ENCODE data around the gene PPP1R16B. TPM values are rescaled to one million over a fixed set of nuclear protein-coding genes. Genes with fewer than 3 reads are reported as not detected.

Gene PPP1R16B
- total RNA-seq, 2 experiments from 2014 or later, result 87.6 to 91.1 TPM

DNA sequence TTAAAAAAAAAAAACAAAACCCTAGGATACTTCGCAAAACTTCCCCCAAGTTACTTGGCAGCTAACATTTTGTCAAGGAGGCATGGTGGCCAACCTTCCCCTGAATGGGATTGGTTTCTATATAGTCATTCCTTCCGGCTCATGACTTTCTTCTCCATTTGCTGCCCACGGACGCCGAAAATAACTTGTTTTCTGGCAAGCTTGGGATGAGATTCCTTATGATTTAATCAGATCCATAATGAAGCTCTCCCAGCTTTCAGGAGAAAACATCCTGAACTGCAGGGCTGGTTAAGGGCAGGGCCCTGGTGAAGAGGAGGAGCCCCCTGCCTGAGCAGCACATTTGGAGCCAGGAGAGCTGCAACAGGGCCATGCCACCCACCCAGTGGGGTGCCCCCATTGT lies 49.9 kb downstream of the PPP1R16B start:
- Mint-ChIP-seq H3K4me3 (no peak overlapping the region), H3K36me3 (ENCODE audit: low read depth) (peaks cover 36% of the 10 kb centered on the region), H3K27ac (no peak overlapping the region), H3K4me1 (ENCODE audit: low read depth) (peaks cover 82% of the 10 kb centered on the region), H3K9me3 (no peaks in the 10 kb centered on the region), H3K27me3 (no peaks in the 10 kb centered on the region)
- no peak for DNase-seq
- intact Hi-C loops (cut with DNase I, micrococcal nuclease), result no loop called here
- Histone ChIP-seq H3K4me3 (ENCODE audit: low read length) (no peak overlapping the region), H3K36me3 (ENCODE audit: insufficient read depth, low read length) (peaks cover 4% of the 10 kb centered on the region), H3K27ac (ENCODE audit: low read depth in 1 of 2, low read length in 2 of 2) (no peak overlapping the region), H3K27me3 (ENCODE audit: control insufficient read depth in 1 of 2, insufficient read depth in 2 of 2, low read length in 2 of 2) (no peaks in the 10 kb centered on the region), H3K9me3 (ENCODE audit: control insufficient read depth in 1 of 2, insufficient read depth in 1 of 2, low read length in 2 of 2) (no peaks in the 10 kb centered on the region), H3K4me1 (ENCODE audit: insufficient read depth, low read length) (peaks cover 50% of the 10 kb centered on the region)
- no peak for ATAC-seq (ENCODE audit: poor library complexity)
- ChIA-PET CTCF (no interaction called here), POLR2A (interaction anchor here (0.7 to 1.6 kb wide), 5 partner anchors 11 to 21 kb away, joined by 3 to 5 read pairs (median 3); no protein-coding TSS in a partner anchor)
- TF ChIP-seq, protein P1, sequence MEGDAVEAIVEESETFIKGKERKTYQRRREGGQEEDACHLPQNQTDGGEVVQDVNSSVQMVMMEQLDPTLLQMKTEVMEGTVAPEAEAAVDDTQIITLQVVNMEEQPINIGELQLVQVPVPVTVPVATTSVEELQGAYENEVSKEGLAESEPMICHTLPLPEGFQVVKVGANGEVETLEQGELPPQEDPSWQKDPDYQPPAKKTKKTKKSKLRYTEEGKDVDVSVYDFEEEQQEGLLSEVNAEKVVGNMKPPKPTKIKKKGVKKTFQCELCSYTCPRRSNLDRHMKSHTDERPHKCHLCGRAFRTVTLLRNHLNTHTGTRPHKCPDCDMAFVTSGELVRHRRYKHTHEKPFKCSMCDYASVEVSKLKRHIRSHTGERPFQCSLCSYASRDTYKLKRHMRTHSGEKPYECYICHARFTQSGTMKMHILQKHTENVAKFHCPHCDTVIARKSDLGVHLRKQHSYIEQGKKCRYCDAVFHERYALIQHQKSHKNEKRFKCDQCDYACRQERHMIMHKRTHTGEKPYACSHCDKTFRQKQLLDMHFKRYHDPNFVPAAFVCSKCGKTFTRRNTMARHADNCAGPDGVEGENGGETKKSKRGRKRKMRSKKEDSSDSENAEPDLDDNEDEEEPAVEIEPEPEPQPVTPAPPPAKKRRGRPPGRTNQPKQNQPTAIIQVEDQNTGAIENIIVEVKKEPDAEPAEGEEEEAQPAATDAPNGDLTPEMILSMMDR (IDR thresholded peaks at IDR 0.05), result no peak

DNA sequence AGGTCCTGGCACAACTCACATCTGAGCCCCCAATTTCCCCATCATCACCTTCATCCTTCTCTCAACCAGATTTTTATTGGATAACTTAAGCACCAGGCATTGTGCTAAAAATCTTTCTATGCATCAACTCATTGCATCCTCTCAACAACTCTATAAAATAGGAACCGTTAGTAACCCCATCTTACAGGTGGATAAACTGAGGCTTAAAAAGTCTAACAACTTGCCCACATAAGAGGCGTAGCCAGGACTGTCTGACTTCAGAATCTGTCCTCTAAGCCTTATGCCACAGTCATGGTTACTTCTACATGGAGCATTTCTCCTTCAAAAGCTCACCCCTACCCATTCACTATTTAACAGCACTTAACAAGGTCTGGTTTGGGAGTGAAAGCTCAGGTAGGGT lies 51.1 kb downstream of the PPP1R16B start:
- no peaks in the 10 kb centered on the region for H3K27me3 Mint-ChIP-seq
- Histone ChIP-seq H3K36me3 (ENCODE audit: insufficient read depth, low read length) (peaks cover 4% of the 10 kb centered on the region), H3K4me1 (ENCODE audit: insufficient read depth, low read length) (peaks cover 60% of the 10 kb centered on the region), H3K27ac (ENCODE audit: low read depth in 1 of 2, low read length in 2 of 2) (peak overlapping the region in 1 of 2 donors; percentile 9), H3K4me3 (ENCODE audit: low read length) (no peak overlapping the region), H3K9me3 (ENCODE audit: control insufficient read depth in 1 of 2, insufficient read depth in 1 of 2, low read length in 2 of 2) (no peaks in the 10 kb centered on the region), H3K27me3 (ENCODE audit: control insufficient read depth in 1 of 2, insufficient read depth in 2 of 2, low read length in 2 of 2) (no peaks in the 10 kb centered on the region)
- TF ChIP-seq, protein P1 (IDR thresholded peaks at IDR 0.05), result no peak
- H3K9me3 Mint-ChIP-seq, result no peaks in the 10 kb centered on the region
- no peak overlapping the region for H3K4me3 Mint-ChIP-seq
- POLR2A ChIA-PET, result interaction anchor here (0.9 to 2.0 kb wide), 2 partner anchors 16 to 23 kb away, joined by 3 to 6 read pairs; no protein-coding TSS in a partner anchor
- CTCF ChIA-PET, result interaction anchor here (0.7 to 1.4 kb wide), 2 partner anchors 13 to 37 kb away, joined by 4 read pairs; no protein-coding TSS in a partner anchor
- H3K4me1 Mint-ChIP-seq (ENCODE audit: low read depth), result peaks cover 88% of the 10 kb centered on the region
- intact Hi-C loops (cut with DNase I, micrococcal nuclease), result no loop called here
- no peak for DNase-seq
- H3K27ac Mint-ChIP-seq, result peak overlapping the region; percentile 8
- peaks cover 34% of the 10 kb centered on the region for H3K36me3 Mint-ChIP-seq (ENCODE audit: low read depth)
- no peak for ATAC-seq (ENCODE audit: poor library complexity)

DNA sequence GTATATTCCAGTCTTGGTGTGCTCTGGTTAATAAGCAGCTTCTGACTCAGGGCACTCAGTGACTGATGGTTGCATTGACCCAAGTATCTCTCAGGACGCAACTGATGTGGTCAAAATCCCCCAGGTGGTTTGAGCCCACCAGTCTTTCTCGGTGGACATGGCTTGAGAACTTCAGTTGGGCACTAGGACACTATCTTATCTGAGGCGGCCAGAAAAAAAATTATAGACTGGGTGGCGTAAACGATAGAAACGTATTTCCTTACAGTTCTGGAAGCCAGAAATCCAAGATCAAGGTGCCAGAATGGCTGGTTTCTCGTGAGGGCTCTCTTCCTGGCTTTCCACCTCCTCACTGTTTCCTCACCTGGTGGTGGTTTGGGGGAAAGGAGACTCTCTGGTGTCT lies 52.2 kb downstream of the PPP1R16B start:
- intact Hi-C loops (cut with DNase I, micrococcal nuclease), result loop anchor here in 1 of 2 experiments (2.0 kb wide), 1 partner anchor 17 kb away; no protein-coding TSS in a partner anchor
- no peaks in the 10 kb centered on the region for H3K9me3 Mint-ChIP-seq
- ATAC-seq (ENCODE audit: poor library complexity) (no peak), DNase-seq (no peak)
- Histone ChIP-seq H3K4me3 (ENCODE audit: low read length) (no peak overlapping the region), H3K9me3 (ENCODE audit: control insufficient read depth in 1 of 2, insufficient read depth in 1 of 2, low read length in 2 of 2) (no peaks in the 10 kb centered on the region), H3K27ac (ENCODE audit: low read depth in 1 of 2, low read length in 2 of 2) (no peak overlapping the region), H3K4me1 (ENCODE audit: insufficient read depth, low read length) (peaks cover 71% of the 10 kb centered on the region), H3K36me3 (ENCODE audit: insufficient read depth, low read length) (peaks cover 4% of the 10 kb centered on the region), H3K27me3 (ENCODE audit: control insufficient read depth in 1 of 2, insufficient read depth in 2 of 2, low read length in 2 of 2) (no peaks in the 10 kb centered on the region)
- H3K36me3 Mint-ChIP-seq (ENCODE audit: low read depth), result peaks cover 30% of the 10 kb centered on the region
- TF ChIP-seq, protein P1 (IDR thresholded peaks at IDR 0.05), result no peak
- ChIA-PET POLR2A (interaction anchor here (2.0 kb wide), 1 partner anchor 15 kb away, joined by 6 read pairs; no protein-coding TSS in a partner anchor), CTCF (interaction anchor here (1.4 kb wide), 1 partner anchor 15 kb away, joined by 4 read pairs; no protein-coding TSS in a partner anchor)
- peak overlapping the region; percentile 4 for H3K4me3 Mint-ChIP-seq
- H3K27ac Mint-ChIP-seq, result peak overlapping the region; percentile 82
- no peaks in the 10 kb centered on the region for H3K27me3 Mint-ChIP-seq
- peaks cover 89% of the 10 kb centered on the region for H3K4me1 Mint-ChIP-seq (ENCODE audit: low read depth)

All from CD4-positive, alpha-beta T cell (primary cell).